ENCODE measurements around the gene NDUFB7. TPM values are rescaled to one million over a fixed set of nuclear protein-coding genes. Genes with fewer than 3 reads are reported as not detected.

Gene NDUFB7
- total RNA-seq, 4 donors from 2014 or later: 208 to 584 (median 422) TPM

GRCh38 chr19:14517446-14517839 lies 54.4 kb downstream of the NDUFB7 start:
- Histone ChIP-seq H3K9me3 (no peaks in the 10 kb centered on the region), H3K27ac (peak overlapping the region; percentile 99 to 100 (median 100)), H3K4me1 (peaks cover 19 to 34% of the 10 kb centered on the region in 2 donors), H3K27me3 (no peaks in the 10 kb centered on the region), H3K4me3 (replicated peaks in 1 of 3) (peak overlapping the region; percentile 80 to 99 (median 92)), H3K36me3 (peaks cover 17 to 23% of the 10 kb centered on the region in 2 donors)
- DNase-seq: no peak
- intact Hi-C loops (cut with DNase I): no loop called here
- TF ChIP-seq POLR2A (IDR thresholded peaks at IDR 0.05) (no peak), CTCF (IDR thresholded peaks at IDR 0.05) (no peak)
- 0 to 1% methylated on average over 10 to 24 of the region's 32 CpGs for WGBS, 2 donors

GRCh38 chr19:14516746-14517438 lies 55.0 kb downstream of the NDUFB7 start:
- H3K27ac ChIP-seq: peak overlapping the region; percentile 99 to 100 (median 100)
- H3K4me1 ChIP-seq: peaks cover 19 to 34% of the 10 kb centered on the region in 2 donors
- no peak for DNase-seq
- 18 to 31% methylated on average over 16 to 22 of the region's 22 CpGs for WGBS, 2 donors
- intact Hi-C loops (cut with DNase I): no loop called here
- no peak for TF ChIP-seq CTCF (IDR thresholded peaks at IDR 0.05)
- no peak for TF ChIP-seq POLR2A (IDR thresholded peaks at IDR 0.05)
- peak overlapping the region in 2 of 3 donors; percentile 92 to 99 for H3K4me3 ChIP-seq (replicated peaks in 1 of 3)
- H3K27me3 ChIP-seq: no peaks in the 10 kb centered on the region
- peaks cover 17 to 23% of the 10 kb centered on the region in 2 donors for H3K36me3 ChIP-seq
- H3K9me3 ChIP-seq: no peaks in the 10 kb centered on the region

MicroRNAs encoded within 50 kb of the gene (microRNA counts, 767-probe panel; counts per million panel counts)
- microRNA hsa-miR-639: 0 counts per million in 2 donors

Small RNA genes lying within 50 kb of the gene (microRNA-seq; reads per million reads assigned to microRNA genes)
- 3.3 reads per million for gene MIR639

Small RNA genes lying within 50 kb of the gene (small RNA-seq; reads per million reads assigned to genes)
- gene RN7SL842P: not detected

Other genes starting within 250 kb of the NDUFB7 start
- gene ADGRE5, start 190.6 kb downstream of the NDUFB7 start, total RNA-seq: 10 to 100 TPM; 35.7 to 63.4 (median 37.8) TPM
- gene DDX39A, start 152.7 kb downstream of the NDUFB7 start, total RNA-seq: 10 to 100 TPM; 53.3 to 89.7 (median 59.7) TPM
- 10 to 100 TPM; 66.5 to 79.8 (median 74.2) TPM for gene PKN1, start 138.8 kb downstream of the NDUFB7 start, total RNA-seq
- 1 to 10 TPM in 1 of 4 donors, not detected in 3; 1.5 TPM for gene PTGER1, start 96.7 kb downstream of the NDUFB7 start, total RNA-seq
- gene GIPC1, start 75.9 kb downstream of the NDUFB7 start, total RNA-seq: 10 to 100 TPM; 34.7 to 93.7 (median 55.4) TPM
- gene DNAJB1, start 53.7 kb downstream of the NDUFB7 start, total RNA-seq: 10 to 100 TPM; 49.1 to 61.1 (median 55.3) TPM
- gene TECR, start 42.5 kb downstream of the NDUFB7 start, total RNA-seq: 100 to 1,000 TPM in 2 of 4 donors, 10 to 100 TPM in 2; 75.5 to 126 (median 99.0) TPM
- not detected for gene CLEC17A, start 11.0 kb upstream of the NDUFB7 start, total RNA-seq
- under 1 TPM in 1 of 4 donors, not detected in 3; 0.24 TPM for gene ADGRE3, start 102.8 kb upstream of the NDUFB7 start, total RNA-seq
- 10 to 100 TPM; 22.8 to 50.1 (median 26.0) TPM for gene ZNF333, start 118.0 kb upstream of the NDUFB7 start, total RNA-seq
- 1 to 10 TPM in 3 of 4 donors, under 1 TPM in 1; 0.33 to 6.0 (median 2.0) TPM for gene ADGRE2, start 206.5 kb upstream of the NDUFB7 start, total RNA-seq

Measured in thyroid gland (tissue), 4 donors.